SK-MEL-5 (cell line): ENCODE measurements around the gene PIH1D1. TPM values are rescaled to one million over a fixed set of nuclear protein-coding genes. Genes with fewer than 3 reads are reported as not detected.

Experiments used
- small RNA-seq, 2 experiments: library from RNA; depleted of rRNA; stranded (forward); fragments of <200 nt; gene quantifications; one replicate each; pipeline ENCODE3, GENCODE V24; 2014
- total RNA-seq: library from RNA; depleted of rRNA; stranded (reverse); fragments of >200 nt; shearing (Covaris generic); gene quantifications from 2 replicates; pipeline ENCODE4 v1.2.3, GENCODE V29; 2014; rRNA removed

The PIH1D1 gene
- total RNA-seq, 1 experiment from 2014 or later: 64.1 TPM

Small RNA genes lying within 50 kb of the gene (small RNA-seq; reads per million reads assigned to genes)
- gene MIR150 (0 reads per million in 2 experiments), gene SNORD32A (0 reads per million in 2 experiments), gene SNORD33 (0 reads per million in 2 experiments), gene SNORD34 (0 reads per million in 2 experiments), gene SNORD35A (0 reads per million in 2 experiments), gene SNORD35B (0 reads per million in 2 experiments)

Other genes with a start within 250 kb of the PIH1D1 start
- 0.05 TPM in 1 of 2 replicates, not detected in the other for gene SLC6A16, start 126.6 kb downstream of the PIH1D1 start, total RNA-seq
- gene CD37, start 116.4 kb downstream of the PIH1D1 start, total RNA-seq: not detected in 2 replicates
- 15.0 and 17.4 TPM in 2 replicates for gene TEAD2, start 89.4 kb downstream of the PIH1D1 start, total RNA-seq
- gene DKKL1, start 87.9 kb downstream of the PIH1D1 start, total RNA-seq: 0.53 and 0.59 TPM in 2 replicates
- 0.19 TPM in 1 of 2 replicates, not detected in the other for gene KASH5, start 63.6 kb downstream of the PIH1D1 start, total RNA-seq
- not detected in 2 replicates for gene PTH2, start 28.4 kb downstream of the PIH1D1 start, total RNA-seq
- gene GFY, start 26.4 kb downstream of the PIH1D1 start, total RNA-seq: not detected in 2 replicates
- 1.2 TPM in 2 replicates for gene SLC17A7, start 10.3 kb downstream of the PIH1D1 start, total RNA-seq
- 15.1 and 16.7 TPM in 2 replicates for gene ALDH16A1, start 1.4 kb upstream of the PIH1D1 start, total RNA-seq
- gene FLT3LG, start 22.4 kb upstream of the PIH1D1 start, total RNA-seq: 0.27 and 0.37 TPM in 2 replicates
- 3,128 and 3,479 TPM in 2 replicates for gene RPL13A, start 35.8 kb upstream of the PIH1D1 start, total RNA-seq
- 2,119 and 2,380 TPM in 2 replicates for gene RPS11, start 44.6 kb upstream of the PIH1D1 start, total RNA-seq
- gene FCGRT, start 60.8 kb upstream of the PIH1D1 start, total RNA-seq: 0.69 and 3.1 TPM in 2 replicates
- 0.90 and 1.8 TPM in 2 replicates for gene RCN3, start 76.2 kb upstream of the PIH1D1 start, total RNA-seq
- gene NOSIP, start 128.7 kb upstream of the PIH1D1 start, total RNA-seq: 38.4 and 46.5 TPM in 2 replicates
- gene PRRG2, start 129.5 kb upstream of the PIH1D1 start, total RNA-seq: 0.98 and 6.8 TPM in 2 replicates
- 0.87 and 1.8 TPM in 2 replicates for gene PRR12, start 139.4 kb upstream of the PIH1D1 start, total RNA-seq
- 4.1 and 4.4 TPM in 2 replicates for gene RRAS, start 188.3 kb upstream of the PIH1D1 start, total RNA-seq
- gene SCAF1, start 190.4 kb upstream of the PIH1D1 start, total RNA-seq: 6.2 and 8.2 TPM in 2 replicates
- 23.3 and 27.6 TPM in 2 replicates for gene IRF3, start 214.0 kb upstream of the PIH1D1 start, total RNA-seq
- 3.1 and 5.3 TPM in 2 replicates for gene BCL2L12, start 214.1 kb upstream of the PIH1D1 start, total RNA-seq
- 204 and 211 TPM in 2 replicates for gene PRMT1, start 225.5 kb upstream of the PIH1D1 start, total RNA-seq
- 0.59 and 0.61 TPM in 2 replicates for gene ADM5, start 237.8 kb upstream of the PIH1D1 start, total RNA-seq
- 2.5 and 3.8 TPM in 2 replicates for gene CPT1C, start 239.3 kb upstream of the PIH1D1 start, total RNA-seq